HG03196 (cell line): ENCODE measurements around the gene FCRLB.
"Not testable (repeated sequence)": the region's sequence is repeated elsewhere in the genome, so short reads cannot be mapped to it uniquely, and the experiment has no call there.

ENCODE experiments used
- ATAC-seq: cut with Tn5 transposase; IDR thresholded peaks from one replicate; pipeline ENCODE4 v1.9.1; 2021; ENCODE audit not compliant: unreplicated experiment

FCRLB gene

DNA sequence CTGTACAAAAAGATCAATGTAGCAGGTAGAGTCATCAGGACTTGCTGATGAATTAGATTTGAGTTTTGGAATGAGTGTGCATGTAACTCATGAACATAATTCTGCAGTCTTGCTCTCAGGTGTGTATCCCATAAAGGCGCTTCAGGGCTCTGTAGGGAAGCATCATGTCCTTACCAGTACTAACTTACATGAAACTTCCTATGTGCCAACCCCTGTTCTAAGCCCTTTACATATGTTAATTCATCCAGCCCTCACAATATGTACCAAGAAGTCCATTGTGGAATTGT lies 2.1 kb upstream of the FCRLB start:
- ATAC-seq, result peak; percentile 26

DNA sequence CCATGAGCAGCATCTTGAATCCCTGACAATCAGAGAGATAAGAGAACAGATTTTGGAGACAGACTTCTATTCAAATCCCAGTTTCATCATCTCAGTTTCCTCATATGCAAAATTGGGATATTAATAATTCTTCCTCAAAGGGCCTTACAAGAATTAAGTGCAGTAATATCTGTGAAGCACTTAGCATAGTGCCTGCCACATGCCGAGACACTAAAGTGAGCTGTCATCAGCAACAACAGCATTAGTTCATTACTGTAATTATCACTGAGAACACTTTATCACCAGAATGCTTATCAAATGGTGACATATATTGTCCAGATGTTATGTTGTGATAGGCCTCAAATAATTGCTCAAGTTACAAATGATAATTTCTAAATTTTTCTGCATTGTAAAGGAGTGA lies 922 bp upstream of the FCRLB start:
- ATAC-seq, result no peak

DNA sequence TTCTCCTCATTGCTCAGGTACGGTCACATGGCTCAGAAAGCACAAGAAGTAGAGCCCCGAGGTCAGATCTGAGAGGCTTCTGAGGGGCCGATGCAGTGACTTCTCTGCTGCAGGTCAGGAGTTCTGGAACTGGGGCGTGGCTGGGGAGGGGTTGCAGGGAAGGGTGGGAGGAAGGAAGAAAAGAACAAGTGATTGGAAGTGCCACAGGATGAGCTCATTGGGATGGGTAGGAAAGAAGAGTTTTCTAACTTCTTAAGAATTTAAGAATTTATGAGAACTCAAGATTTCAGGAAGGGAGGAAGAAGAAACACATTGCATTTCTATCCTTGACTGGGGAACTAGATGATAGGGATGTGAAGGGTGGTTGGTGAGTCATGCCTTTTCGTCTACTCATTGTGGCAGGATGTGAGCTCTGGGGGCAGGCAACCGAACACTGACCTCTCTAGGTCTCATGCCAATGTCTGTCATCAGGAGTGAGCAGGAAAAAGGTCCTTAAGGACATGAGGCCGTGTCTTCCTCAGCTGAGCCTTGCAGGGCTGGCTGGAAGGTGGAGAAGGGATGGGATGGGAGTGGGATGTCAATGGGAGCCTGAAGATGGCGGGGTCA lies 497 bp downstream of the FCRLB start:
- ATAC-seq, result peak; percentile 34

DNA sequence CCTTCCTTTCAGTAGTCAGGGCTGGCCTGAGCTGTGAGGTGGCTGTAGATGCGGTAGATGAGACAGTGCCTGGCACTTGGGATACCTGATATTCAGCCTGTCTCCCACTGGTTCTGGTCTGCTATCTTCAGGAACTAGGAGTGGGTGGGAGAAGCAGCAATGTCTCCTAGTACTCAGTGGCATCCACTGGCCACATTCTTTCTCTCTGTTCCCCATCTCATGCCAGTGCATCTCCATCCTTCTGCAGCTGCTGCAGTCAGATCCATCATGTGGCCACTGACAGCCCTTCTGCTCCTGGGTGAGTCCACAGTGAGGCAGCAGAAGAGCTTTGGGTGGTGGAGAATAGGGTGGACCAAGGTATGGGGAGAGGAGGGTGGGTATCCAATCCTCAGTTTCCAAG lies 1.1 kb downstream of the FCRLB start:
- ATAC-seq, result no peak

DNA sequence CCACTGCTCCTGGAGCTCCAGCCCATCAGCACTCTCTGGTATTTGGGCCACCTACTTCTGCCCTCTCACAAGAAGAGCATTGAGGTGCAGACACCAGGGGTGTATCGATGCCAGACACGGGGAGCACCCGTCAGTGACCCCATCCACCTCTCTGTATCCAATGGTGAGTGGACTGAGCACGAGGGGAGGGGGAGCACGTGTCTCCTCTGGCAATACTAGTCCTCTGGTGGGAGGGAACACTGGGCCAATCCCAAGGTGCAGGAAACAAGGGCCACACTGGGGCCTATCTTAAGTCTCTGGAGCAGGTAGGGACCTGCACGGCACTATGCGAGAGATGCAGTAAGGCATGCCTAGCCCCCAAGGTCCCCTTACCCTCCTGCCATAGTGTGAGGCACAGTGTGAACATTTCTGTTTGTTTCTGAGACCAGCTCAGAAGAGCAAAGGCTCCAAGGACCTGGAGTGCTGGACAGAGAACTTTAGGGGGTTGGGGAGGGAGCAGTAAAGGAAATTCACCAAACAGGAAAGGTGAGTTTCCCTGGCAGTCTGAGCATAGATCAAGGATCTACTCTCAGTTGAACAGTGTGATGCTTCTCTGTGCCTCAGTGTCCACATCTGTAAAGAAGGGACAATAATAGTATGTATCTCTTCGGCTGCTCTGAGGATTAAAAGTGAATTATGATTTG lies 2.3 kb downstream of the FCRLB start:
- no peak for ATAC-seq

DNA sequence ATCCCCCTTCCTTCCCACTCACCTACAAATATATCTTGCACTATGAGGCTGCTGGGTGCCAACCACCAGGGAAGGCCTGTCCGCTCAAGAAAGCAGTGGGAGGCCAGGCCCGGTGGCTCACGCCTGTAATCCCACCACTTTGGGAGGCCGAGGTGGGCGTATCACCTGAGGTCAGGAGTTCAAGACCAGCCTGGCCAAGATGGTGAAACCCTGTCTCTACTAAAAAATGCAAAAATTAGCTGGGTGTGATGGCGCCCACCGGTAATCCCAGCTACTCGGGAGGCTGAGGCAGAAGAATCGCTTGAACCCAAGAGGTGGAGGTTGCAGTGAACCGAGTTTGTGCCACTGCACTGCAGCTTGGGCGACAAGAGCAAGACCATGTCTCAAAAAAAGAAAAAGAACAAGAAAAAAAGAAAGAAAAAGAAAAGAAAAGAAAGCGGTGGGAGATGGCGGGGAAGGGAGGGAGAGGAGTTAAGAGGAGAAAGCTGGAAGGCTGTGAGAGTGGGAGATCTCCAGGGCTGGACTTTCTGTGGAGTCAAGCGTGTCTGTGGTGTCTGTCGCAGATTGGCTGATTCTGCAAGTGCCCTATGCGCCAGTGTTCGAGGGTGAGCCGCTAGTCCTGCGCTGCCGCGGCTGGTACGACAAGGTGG lies 4.0 kb downstream of the FCRLB start:
- ATAC-seq, result not testable (repeated sequence)

DNA sequence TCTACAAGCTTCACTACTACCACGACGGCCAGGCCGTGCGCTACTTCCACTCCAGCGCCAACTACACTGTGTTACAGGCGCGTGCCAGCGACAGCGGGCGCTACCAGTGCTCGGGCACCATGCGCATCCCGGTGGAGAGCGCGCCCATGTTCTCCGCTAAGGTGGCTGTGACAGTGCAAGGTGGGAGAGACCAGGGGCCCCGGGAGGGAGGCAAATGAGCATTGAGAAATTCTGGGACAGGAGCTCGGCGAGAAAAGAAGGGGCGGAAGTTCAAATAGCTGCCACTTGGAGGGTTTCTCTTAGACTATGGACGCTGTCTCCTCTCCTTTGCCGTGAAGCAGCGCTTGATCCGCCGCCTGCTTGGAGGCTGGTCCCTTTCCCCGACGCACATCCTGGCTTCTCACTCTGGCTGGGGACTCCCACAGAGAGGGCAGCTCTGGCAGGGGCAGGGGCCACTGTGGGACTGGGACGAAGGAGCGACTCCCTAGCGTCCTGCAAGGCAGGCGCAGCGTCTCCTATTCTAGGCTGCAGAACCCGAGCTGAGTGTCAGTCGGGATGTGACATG lies 4.6 kb downstream of the FCRLB start:
- ATAC-seq, result peak; percentile 13

DNA sequence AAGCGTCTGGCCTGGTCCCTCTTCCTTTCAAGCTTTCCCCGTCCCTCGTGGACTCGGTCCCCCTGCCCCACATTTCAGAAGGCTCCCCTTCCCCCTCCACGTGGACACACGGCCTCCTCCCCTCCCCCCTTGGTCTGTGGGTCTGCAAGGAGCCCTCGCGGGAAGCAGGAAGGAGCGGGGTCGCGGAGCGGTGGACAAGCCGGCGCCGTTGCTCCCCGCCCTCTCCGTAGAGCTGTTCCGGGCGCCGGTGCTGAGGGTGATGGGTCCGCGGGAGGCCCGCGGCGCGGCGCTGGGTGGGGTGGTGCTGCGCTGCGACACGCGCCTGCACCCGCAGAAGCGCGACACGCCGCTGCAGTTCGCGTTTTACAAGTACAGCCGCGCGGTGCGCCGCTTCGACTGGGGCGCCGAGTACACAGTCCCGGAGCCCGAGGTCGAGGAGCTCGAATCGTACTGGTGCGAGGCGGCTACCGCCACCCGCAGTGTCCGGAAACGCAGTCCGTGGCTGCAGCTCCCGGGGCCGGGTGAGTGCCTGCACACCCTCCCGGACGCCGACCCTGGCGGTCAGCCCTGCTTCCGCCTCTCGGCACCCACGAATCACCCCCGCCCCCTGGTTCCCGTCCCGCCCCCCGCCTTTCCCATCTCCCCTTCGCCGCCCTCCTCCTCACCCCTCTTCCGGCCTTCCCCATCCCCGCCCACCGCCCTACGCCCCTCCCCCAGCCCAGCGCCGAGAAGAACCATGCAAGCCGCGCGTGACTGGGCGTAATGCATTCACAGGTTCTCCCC lies 5.3 kb downstream of the FCRLB start:
- ATAC-seq, result peak; percentile 50

DNA sequence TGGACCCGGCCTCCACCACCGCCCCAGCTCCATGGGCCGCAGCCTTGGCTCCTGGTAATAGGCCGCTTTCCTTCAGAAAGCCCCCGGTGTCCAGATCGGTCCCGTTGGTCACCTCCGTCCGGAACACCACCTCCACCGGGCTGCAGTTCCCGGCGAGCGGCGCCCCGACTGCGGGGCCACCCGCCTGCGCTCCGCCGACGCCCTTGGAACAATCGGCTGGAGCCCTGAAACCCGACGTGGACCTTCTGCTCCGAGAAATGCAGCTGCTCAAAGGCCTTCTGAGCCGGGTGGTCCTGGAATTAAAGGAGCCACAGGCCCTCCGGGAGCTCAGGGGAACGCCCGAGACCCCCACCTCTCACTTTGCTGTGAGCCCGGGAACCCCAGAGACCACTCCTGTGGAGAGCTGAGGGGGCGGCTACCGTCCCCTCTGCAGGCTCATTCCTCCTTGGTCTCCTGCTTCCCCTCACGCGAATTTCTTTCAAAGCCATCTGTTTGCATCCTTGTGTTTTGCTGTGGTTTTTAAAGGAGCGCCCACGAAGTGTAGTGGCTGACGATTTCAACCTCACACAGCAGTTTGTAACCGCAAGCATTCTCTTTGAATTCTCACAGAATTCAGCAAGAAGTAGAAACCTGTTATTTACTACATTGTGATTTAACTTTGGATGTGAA lies 6.0 kb downstream of the FCRLB start:
- no peak for ATAC-seq

DNA sequence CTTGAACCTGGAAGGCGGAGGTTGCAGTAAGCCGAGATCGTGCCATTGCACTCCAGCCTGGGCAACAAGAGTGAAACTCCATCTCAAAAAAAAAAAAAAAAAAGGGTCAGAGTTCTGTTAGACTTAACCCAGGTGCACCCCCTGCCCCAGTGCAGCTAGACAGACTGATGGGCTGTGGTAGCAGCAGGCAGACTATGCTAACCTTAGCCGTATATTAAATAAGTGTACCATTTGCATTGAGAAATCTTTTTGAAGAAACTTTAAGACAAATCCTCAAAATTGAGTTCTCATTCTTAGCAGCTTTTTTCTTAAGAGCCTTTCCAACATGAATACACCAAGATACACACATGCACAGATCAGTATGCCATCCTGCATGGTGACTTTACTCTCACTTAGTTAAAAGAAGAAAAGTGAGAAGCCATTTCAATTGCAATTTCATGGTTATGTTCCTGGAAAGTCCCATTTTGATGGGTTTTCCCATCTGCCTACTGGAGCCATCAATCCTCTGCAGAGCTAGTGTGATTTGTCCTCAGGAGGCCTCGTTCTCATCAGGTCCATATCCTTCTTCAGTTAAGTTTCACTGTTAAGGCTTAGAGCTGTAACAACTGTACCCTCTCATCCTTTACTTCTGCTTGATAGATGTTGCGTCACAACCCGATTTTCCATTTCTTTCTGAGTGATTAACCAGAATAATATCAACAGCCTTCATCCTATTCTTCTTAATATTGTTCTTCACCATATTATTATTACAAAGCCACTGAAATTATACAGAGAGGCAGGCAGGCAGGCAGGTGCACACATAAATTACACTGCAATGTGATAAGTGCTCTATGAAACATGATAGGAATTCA lies 7.3 kb downstream of the FCRLB start:
- no peak for ATAC-seq

DNA sequence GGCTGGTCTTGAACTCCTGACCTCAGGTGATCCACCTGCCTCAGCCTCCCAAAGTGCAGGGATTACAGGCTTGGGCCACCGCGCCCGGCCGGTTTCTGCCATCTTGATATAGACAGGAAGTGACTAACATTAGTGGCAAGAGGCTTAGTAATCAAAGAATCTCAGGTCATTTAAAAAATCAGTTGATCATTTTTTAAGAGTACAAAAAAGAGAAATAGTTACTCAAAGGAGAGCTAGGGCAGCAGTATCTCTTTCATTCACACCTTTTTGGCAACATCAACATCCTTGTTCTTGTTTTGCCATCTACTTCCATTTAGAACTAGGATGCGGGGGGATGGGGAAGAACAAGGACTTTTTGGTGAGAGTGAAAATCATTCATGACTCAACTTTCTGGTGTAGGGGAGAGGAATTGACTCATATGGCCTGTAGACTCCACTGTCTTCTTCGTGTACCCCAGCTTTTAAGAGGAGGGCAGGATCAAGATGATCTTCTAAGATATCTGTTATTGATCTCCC lies 8.8 kb downstream of the FCRLB start:
- no peak for ATAC-seq

DNA sequence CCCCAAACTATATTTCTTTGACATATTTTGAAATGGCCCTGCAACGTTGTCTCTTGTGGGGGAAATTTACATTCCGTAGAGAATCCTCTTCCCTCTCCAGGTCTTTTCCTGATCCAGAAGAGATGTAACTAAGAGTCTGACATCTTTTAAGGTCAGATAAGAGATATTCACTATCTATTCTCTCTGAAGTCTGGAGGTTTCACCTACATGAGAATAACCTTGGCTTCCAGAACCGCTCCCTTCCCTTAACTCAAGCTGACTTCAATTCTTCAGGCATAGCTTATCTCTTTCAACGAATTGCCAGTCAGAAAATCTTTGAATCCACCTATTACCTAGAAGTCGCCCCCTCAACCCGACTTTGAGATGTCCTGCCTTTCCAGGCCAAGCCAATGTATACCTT lies 9.9 kb downstream of the FCRLB start:
- no peak for ATAC-seq

DNA sequence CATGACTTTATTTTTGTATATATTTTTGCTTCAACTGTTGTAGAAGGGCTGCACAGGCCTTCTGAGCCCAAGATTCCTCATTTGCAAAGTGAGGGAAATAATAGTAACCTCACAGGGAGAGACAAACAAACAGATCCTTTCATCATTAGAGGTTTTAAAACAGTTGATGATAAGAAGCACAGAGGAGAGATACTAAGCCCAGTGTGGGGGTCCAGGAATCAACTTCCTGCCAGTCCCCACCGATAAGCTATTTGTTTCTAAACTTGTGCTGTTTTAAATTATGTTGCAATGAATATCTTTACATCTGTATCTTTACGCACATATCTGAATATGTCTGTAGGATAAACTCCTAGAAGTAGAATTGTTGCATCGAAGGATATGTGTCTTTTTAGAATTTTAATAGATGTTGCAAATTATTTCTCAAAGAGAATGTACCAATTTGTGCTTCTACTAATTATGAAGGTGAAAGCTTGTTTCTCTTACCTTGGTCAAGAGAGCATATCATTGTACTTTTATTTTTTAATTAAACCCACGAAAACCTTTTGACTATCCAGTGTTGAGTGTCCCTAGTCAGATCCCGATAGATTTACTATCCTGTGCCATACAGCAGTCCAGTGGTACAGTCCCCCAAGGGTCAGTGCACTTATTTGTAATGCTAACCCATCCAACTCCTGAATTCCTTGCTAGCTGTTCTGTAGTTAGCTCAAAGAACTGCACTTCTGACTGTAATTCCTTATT lies 10.8 kb downstream of the FCRLB start:
- ATAC-seq, result no peak

DNA sequence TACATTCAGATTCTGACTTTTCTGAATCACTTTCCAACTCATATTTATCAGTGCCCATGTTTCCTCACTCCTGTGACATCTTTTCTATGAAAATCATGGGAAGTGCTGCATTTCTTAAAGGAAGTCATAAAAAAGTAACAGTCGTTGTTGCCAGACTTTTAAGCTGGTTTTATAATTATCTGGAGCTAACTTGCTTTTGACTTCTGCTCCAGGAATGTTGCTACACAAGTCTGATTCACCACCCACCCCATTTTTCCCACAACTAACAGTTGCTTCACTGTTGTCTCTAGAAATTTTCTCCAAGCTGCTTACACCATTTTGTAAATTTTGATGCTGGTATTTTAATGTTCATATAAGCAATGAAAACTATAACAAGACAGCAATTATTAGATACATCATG lies 12.2 kb downstream of the FCRLB start:
- ATAC-seq, result no peak

DNA sequence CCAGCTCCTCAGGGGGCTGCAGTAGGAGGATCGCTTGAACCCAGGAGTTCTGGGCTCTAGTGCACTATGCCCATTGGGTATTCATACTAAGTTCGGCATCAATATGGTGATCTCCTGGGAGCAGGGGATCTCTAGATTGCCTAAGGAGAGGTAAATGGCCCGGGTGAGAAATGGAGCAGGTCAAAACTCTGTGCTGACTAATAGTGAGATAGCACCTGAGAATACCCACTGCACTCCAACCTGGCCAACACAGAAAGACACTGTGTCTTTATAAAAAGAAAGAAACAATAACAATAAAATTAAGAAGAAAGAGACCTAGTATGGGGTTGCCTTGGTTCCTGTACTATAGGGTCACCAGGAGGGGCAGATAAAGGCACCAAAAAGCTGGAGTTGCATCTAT lies 14.5 kb downstream of the FCRLB start:
- no peak for ATAC-seq

DNA sequence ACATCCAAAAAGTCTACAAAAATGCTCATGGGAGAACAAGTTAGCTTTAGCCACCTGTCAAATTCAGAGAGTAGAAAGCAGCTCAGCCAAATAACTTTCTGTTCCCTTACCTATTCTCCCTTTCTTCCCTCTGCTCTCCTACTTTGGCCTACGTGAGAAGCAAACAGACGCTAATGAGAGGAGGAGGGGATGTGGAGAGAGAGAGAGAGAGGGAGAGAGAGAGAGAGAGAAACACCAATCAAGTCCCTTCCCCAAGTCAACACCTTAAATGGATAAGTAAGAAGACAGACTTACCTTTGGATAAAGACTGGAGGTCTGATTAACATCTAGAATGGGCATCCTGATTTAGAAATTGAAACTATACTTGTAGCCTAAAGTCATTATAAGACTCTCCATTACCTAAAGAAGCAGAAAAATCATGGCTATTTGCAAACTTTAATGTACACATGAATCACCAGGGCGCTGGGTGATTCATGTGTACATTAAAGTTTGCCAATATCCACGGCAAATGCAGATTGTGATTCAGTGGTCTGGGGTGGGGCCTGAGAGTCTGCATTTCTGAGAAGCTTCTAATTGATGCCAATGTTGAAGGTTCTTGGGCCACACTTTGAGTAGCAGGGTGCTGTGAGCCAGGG lies 15.1 kb downstream of the FCRLB start:
- no peak for ATAC-seq

DNA sequence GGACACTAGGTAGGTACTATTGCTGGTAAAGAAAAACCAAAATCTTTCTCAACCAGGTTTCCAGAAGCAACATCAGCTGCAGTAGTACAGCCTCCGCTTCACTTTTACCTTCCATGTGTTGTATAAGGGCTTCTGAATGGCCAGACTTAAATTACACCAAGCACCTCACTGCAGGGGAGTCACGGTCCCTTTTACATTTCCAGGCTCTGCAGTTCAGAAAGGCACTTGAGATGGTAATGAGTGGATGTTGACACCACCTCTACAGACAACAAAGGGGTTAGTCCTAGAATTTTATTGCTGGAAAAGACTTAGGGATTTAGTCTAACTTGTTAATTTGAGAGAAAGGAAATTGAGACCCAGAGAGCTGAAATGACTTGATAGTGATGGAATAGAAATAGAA lies 16.3 kb downstream of the FCRLB start:
- ATAC-seq, result no peak

DNA sequence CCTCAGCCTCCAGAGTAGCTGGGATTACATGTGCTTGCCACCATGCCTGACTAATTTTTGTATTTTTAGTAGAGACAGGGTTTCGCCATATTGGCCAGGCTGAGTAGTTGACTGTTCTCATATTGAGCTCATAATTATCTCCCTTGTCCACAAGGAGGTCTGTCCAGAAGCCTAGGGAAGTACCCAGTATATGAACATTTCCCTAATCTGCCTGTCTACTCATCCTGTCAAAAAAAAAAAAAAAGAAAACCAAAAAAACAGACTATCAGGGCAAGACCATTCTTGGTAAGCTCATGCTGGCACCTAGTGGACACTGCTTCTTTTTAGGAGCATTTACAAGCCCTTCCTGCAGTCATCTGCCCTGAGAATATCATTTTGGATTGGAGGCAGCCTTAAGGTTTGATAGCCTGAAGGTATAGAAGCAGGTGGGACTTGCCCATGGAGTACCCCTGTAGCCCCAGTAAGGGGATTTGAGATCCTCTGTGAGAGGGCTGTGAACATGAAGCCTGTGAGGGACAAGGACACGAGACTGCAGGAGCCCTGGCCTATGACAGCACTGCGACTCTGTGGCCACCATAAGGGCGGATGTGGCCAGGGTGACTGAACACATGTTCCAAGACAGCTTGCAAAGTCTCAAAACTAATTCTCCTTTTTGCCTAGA lies 17.4 kb downstream of the FCRLB start:
- peak; percentile 57 for ATAC-seq
